Stimulated activated CD8-positive, alpha-beta memory T cell treated with anti-CD3 and anti-CD28 coated beads, Interleukin-7, amount 100 ng/mL, for 48 hours (primary cell): Measurements from ENCODE around the gene TBC1D22A.
"Not testable (repeated sequence)": the region's sequence is repeated elsewhere in the genome, so short reads cannot be mapped to it uniquely, and the experiment has no call there.

ENCODE experiments used
- DNase-seq, 2 donors: peaks; one replicate each; pipeline ENCODE4 v3.0.0-alpha.2; 2020; ENCODE audit warnings: low read depth in 1 of 2; ENCODE audit errors: extremely low read depth in 1 of 2

The TBC1D22A gene

GRCh38 chr22:46809153-46809885 lies 46.9 kb downstream of the TBC1D22A start:
- DNase-seq, result no peak

GRCh38 chr22:46810856-46811786 lies 48.7 kb downstream of the TBC1D22A start:
- DNase-seq, result no peak

GRCh38 chr22:46812034-46812605 lies 49.7 kb downstream of the TBC1D22A start:
- no peak for DNase-seq

GRCh38 chr22:46812788-46813187 lies 50.3 kb downstream of the TBC1D22A start:
- DNase-seq, result no peak

- no peak for DNase-seq
Observed at GRCh38 chr22:46813816-46814597, 51.6 kb downstream of the TBC1D22A start.

GRCh38 chr22:46815132-46815531 lies 52.7 kb downstream of the TBC1D22A start:
- no peak for DNase-seq

GRCh38 chr22:46815559-46815895 lies 53.1 kb downstream of the TBC1D22A start:
- DNase-seq, result no peak

- DNase-seq, result no peak
Observed at GRCh38 chr22:46815896-46816731, 53.7 kb downstream of the TBC1D22A start.

- DNase-seq, result not testable (repeated sequence)
Observed at GRCh38 chr22:46817390-46817789, 54.9 kb downstream of the TBC1D22A start.

- DNase-seq, result no peak
Observed at GRCh38 chr22:46823248-46823647, 60.8 kb downstream of the TBC1D22A start.

- DNase-seq, result no peak
Observed at GRCh38 chr22:46823654-46824053, 61.2 kb downstream of the TBC1D22A start.

GRCh38 chr22:46824344-46824909 lies 62.0 kb downstream of the TBC1D22A start:
- no peak for DNase-seq

GRCh38 chr22:46824980-46825544 lies 62.6 kb downstream of the TBC1D22A start:
- DNase-seq, result no peak

- DNase-seq, result no peak
Observed at GRCh38 chr22:46826438-46827135, 64.1 kb downstream of the TBC1D22A start.

- DNase-seq, result no peak
Observed at GRCh38 chr22:46827136-46827780, 64.8 kb downstream of the TBC1D22A start.

GRCh38 chr22:46827781-46828180 lies 65.3 kb downstream of the TBC1D22A start:
- DNase-seq, result no peak

- DNase-seq, result no peak
Observed at GRCh38 chr22:46828323-46828900, 66.0 kb downstream of the TBC1D22A start.
